ENCODE results near the gene NBPF1. TPM values are rescaled to one million over a fixed set of nuclear protein-coding genes. Genes with fewer than 3 reads are reported as not detected.
"Not testable (repeated sequence)": the region's sequence is repeated elsewhere in the genome, so short reads cannot be mapped to it uniquely, and the experiment has no call there.

NBPF1 gene
- total RNA-seq, 2 experiments from 2014 or later, result 11.0 to 34.1 TPM

GRCh38 chr1:16623337-16623736 lies 10.0 kb upstream of the NBPF1 start:
- H4K20me1 ChIP-seq (ENCODE audit: insufficient read depth, low read length); H3K4me3 ChIP-seq (ENCODE audit: low read depth, low read length, poor library complexity, severe bottlenecking); H3K4me2 ChIP-seq (ENCODE audit: low read length); POLR2A ChIA-PET; H3K79me2 ChIP-seq (ENCODE audit: insufficient read depth, low read depth, low read length); H3K27ac ChIP-seq (ENCODE audit: low read depth, low read length, poor library complexity, severe bottlenecking); H2AFZ ChIP-seq (ENCODE audit: low read length); H3K9me3 ChIP-seq (ENCODE audit: low read length); DNase-seq (ENCODE audit: low spot score); intact Hi-C loops (cut with micrococcal nuclease; ENCODE audit: unreplicated experiment); BruUV-seq (replicated peaks); H3K4me1 ChIP-seq (ENCODE audit: insufficient read depth, low read length, poor library complexity, severe bottlenecking); CTCF ChIA-PET (ENCODE audit: unreplicated experiment); H3K9me2 ChIP-seq (ENCODE audit: insufficient read depth, low read length): not testable (repeated sequence)
- peaks cover 27% of the 10 kb centered on the region; the same call in 1 of the 2 replicates for H3K36me3 ChIP-seq (ENCODE audit: insufficient read depth, low read length)

GRCh38 chr1:16621681-16622315 lies 8.4 kb upstream of the NBPF1 start:
- H3K36me3 ChIP-seq (ENCODE audit: insufficient read depth, low read length), result peaks cover 25% of the 10 kb centered on the region; the same call in 1 of the 2 replicates
- not testable (repeated sequence) for H3K27ac ChIP-seq (ENCODE audit: low read depth, low read length, poor library complexity, severe bottlenecking); H3K4me3 ChIP-seq (ENCODE audit: low read depth, low read length, poor library complexity, severe bottlenecking); DNase-seq (ENCODE audit: low spot score); H3K79me2 ChIP-seq (ENCODE audit: insufficient read depth, low read depth, low read length); H3K4me2 ChIP-seq (ENCODE audit: low read length); H3K9me2 ChIP-seq (ENCODE audit: insufficient read depth, low read length); H4K20me1 ChIP-seq (ENCODE audit: insufficient read depth, low read length); H2AFZ ChIP-seq (ENCODE audit: low read length); H3K4me1 ChIP-seq (ENCODE audit: insufficient read depth, low read length, poor library complexity, severe bottlenecking); H3K9me3 ChIP-seq (ENCODE audit: low read length); BruUV-seq (replicated peaks)
- ChIA-PET CTCF (ENCODE audit: unreplicated experiment) (interaction anchor here (1.1 kb wide), 1 partner anchor 72 kb away, joined by 3 read pairs; no protein-coding TSS in a partner anchor), POLR2A (interaction anchor here (1.0 to 1.2 kb wide), 3 partner anchors 9 to 75 kb away, joined by 3 to 4 read pairs (median 4); partner anchors contain the start of gene NBPF1)
- intact Hi-C loops (cut with micrococcal nuclease; ENCODE audit: unreplicated experiment), result loop anchor here (2.0 kb wide), 1 partner anchor 13 kb away; no protein-coding TSS in a partner anchor

DNA sequence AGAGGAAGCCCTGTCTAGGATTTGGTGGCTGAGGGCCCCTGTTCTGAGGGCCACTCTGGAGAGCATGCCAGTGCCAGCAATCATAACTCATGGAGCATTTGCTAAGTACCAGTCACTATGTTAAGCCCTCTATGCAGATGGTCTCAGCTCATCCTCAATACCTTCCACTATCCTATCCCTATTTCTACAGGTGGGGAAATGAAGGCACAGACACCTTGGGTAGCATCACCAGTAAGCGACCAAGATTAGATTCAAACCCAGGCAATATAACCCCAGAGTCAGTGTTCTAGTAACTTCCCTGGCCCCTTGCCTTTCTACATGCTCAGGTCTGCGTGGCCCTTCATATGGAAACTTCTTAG lies 7.9 kb upstream of the NBPF1 start:
- Histone ChIP-seq H2AFZ (ENCODE audit: low read length) (no peak overlapping the region), H3K9me2 (ENCODE audit: insufficient read depth, low read length) (no peaks in the 10 kb centered on the region), H3K79me2 (ENCODE audit: insufficient read depth, low read depth, low read length) (no peaks in the 10 kb centered on the region), H3K4me2 (ENCODE audit: low read length) (no peak overlapping the region), H4K20me1 (ENCODE audit: insufficient read depth, low read length) (no peaks in the 10 kb centered on the region), H3K27ac (ENCODE audit: low read depth, low read length, poor library complexity, severe bottlenecking) (no peak overlapping the region), H3K36me3 (ENCODE audit: insufficient read depth, low read length) (peaks cover 21% of the 10 kb centered on the region; the same call in 1 of the 2 replicates), H3K4me1 (ENCODE audit: insufficient read depth, low read length, poor library complexity, severe bottlenecking) (no peaks in the 10 kb centered on the region), H3K4me3 (ENCODE audit: low read depth, low read length, poor library complexity, severe bottlenecking) (no peak overlapping the region), H3K9me3 (ENCODE audit: low read length) (no peaks in the 10 kb centered on the region)
- CTCF ChIA-PET (ENCODE audit: unreplicated experiment), result interaction anchor here (0.6 to 1.3 kb wide), 4 partner anchors 10 to 330 kb away, joined by 3 to 4 read pairs (median 4); no protein-coding TSS in a partner anchor
- no peak; the same call in 1 of the 2 replicates for TF ChIP-seq CTCF (conservative IDR thresholded peaks at IDR 0.05; ENCODE audit: low read length)
- TF ChIP-seq EZH2phosphoT487 (IDR thresholded peaks at IDR 0.05; ENCODE audit: borderline replicate concordance, low read depth, low read length), result no peak
- POLR2A ChIA-PET, result interaction anchor here (0.7 to 1.0 kb wide), 3 partner anchors 12 to 97 kb away, joined by 3 to 4 read pairs (median 4); no protein-coding TSS in a partner anchor
- BruUV-seq (replicated peaks), result no TSS peak
- DNase-seq (ENCODE audit: low spot score), result no peak
- intact Hi-C loops (cut with micrococcal nuclease; ENCODE audit: unreplicated experiment), result loop anchor here (2.0 kb wide), 1 partner anchor 14 kb away; no protein-coding TSS in a partner anchor

DNA sequence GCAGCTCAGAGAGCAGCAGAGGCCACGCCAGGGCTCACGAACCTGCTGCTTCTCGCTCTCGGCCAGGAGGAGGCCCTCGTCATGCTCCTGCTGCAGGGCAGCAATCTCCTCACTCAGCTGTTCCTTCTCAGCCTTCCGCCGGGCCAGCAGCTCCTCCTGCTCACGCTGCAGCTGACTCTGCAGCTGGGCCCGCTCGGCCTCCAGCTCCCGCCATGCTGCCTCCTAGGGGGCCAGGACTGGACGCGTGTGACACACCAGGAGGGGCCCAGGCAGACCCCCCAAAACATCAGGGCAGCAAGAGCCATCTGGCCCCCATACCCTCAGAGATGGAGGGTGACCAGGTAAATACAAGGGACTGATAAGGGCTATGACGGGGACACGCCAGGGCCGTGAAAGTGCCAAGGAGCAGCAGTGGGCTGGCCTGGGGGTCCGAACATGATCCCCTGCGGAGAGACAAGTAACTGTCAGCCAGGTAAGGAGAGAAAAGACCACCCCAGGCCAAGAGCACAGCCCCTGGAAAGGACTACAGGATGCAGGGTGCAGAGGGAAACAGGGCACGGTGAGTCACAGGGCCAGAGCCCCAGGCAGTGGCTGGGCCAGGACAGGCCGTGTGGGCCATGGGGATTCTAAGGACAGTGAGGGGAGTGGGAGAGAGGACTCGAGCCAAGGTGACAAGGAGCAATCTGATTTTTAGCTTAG lies 6.6 kb upstream of the NBPF1 start:
- H3K4me2 ChIP-seq (ENCODE audit: low read length); H3K27ac ChIP-seq (ENCODE audit: low read depth, low read length, poor library complexity, severe bottlenecking); H3K9me2 ChIP-seq (ENCODE audit: insufficient read depth, low read length); H4K20me1 ChIP-seq (ENCODE audit: insufficient read depth, low read length); H3K4me1 ChIP-seq (ENCODE audit: insufficient read depth, low read length, poor library complexity, severe bottlenecking); DNase-seq (ENCODE audit: low spot score); H2AFZ ChIP-seq (ENCODE audit: low read length); BruUV-seq (replicated peaks); H3K9me3 ChIP-seq (ENCODE audit: low read length); H3K4me3 ChIP-seq (ENCODE audit: low read depth, low read length, poor library complexity, severe bottlenecking); H3K79me2 ChIP-seq (ENCODE audit: insufficient read depth, low read depth, low read length); POLR2A ChIA-PET: not testable (repeated sequence)
- H3K36me3 ChIP-seq (ENCODE audit: insufficient read depth, low read length), result peaks cover 12% of the 10 kb centered on the region; the same call in 1 of the 2 replicates
- CTCF ChIA-PET (ENCODE audit: unreplicated experiment), result interaction anchor here (1.0 to 1.3 kb wide), 2 partner anchors 8 to 284 kb away, joined by 3 to 4 read pairs; no protein-coding TSS in a partner anchor
- intact Hi-C loops (cut with micrococcal nuclease; ENCODE audit: unreplicated experiment), result loop anchor here (2.0 kb wide), 1 partner anchor 15 kb away; no protein-coding TSS in a partner anchor

Measured in OCI-LY7 (cell line).